NCI-H510A treated with DMSO at 0.1 percent for 48 hours (cell line): ENCODE data around the gene TAS2R20.
"Not testable (repeated sequence)": the region's sequence is repeated elsewhere in the genome, so short reads cannot be mapped to it uniquely, and the experiment has no call there.

ENCODE experiments used
- DNase-seq: peaks from one replicate; lab custom pipeline; 2025; lab: John Stamatoyannopoulos, UW

The TAS2R20 gene

DNA sequence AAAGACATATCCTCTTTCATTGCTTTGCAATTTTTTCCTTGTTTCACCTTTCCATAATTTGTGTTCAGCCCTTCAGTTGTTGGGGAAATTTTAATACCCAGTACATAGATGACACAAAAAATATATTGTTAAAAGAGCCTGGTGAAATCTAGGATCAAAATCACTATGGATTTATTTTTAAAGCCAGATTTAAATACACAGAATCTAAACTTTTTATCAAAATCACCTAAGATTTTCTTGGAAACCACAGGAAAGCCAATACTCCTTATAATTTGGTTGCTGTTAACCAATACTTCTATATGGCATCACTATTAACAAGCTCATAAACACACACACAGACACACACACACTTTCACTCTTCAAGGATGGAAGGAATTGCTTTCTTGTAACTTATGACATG, at the start of gene TAS2R20:
Gene TAS2R20, minus strand, starts transcription at position 101 of the 400 bp plus-strand sequence. CDS start 429 bp downstream, outside the sequence.
- no peak for DNase-seq

DNA sequence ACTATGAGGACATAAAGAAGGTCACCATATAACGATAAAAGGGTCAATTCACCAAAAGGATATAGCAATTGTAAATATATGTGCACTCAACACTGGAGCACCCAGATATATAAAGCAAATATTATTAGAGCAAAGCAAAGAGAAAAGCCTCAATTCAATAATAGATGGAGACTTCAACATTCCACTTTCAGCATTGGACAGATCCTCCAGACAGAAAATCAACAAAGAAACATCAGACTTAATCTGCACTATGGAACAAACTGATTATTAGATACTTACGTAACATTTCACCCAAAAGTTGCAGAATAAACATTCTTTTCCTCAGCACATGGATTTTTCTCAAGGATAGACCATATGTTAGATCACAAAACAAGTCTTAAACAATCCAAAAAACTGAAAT, 43.3 kb upstream of the TAS2R20 start:
- DNase-seq: not testable (repeated sequence)

DNA sequence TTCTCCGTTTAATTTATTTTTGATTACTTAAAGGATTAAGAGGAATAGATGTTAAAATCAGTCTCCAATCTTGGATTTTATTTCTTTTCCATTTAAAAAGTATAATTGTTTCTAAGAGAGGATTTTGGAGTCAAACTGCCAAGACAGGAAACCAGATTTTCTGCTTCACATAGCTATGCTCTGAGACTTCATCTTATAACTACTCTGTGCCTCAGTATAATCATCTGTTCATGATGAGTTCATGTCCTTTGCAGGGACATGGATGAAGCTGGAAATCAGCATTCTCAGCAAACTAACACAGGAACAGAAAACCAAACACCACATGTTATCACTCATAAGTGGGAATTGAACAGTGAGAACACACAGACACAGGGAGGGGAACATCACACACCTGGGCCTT, 42.1 kb upstream of the TAS2R20 start:
- no peak for DNase-seq

DNA sequence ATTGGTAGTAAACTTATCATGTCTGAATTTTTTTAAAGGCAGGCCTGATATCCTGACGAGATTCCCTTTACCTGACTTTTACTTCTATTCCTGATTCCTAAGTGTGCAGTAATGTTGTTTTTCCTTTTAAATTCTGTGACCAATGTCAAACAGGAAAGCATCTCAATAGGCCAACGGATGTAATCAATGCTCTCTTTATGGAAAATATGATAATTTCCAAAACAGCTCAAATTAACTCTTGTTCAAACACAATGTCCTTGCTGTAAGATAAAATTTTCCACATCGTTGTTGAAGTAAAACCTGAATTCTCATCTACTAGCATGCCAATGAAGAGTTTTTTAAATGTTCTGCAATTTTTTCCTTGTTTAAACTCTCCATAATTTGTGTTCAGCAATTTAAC, 41.1 kb upstream of the TAS2R20 start:
- no peak for DNase-seq

GRCh38 chr12:11033959-11034358, 35.9 kb upstream of the TAS2R20 start:
- DNase-seq: not testable (repeated sequence)

- no peak for DNase-seq
Measured at GRCh38 chr12:11031307-11031706, 33.2 kb upstream of the TAS2R20 start, which contains the start of gene TAS2R31. Gene TAS2R31, minus strand, starts transcription at chr12:11031407. Its CDS starts 72 bp downstream, at chr12:11031335.

GRCh38 chr12:11026118-11026517, 28.0 kb upstream of the TAS2R20 start:
- no peak for DNase-seq

- DNase-seq: no peak
Measured at GRCh38 chr12:11023387-11023786, 25.3 kb upstream of the TAS2R20 start.

DNA sequence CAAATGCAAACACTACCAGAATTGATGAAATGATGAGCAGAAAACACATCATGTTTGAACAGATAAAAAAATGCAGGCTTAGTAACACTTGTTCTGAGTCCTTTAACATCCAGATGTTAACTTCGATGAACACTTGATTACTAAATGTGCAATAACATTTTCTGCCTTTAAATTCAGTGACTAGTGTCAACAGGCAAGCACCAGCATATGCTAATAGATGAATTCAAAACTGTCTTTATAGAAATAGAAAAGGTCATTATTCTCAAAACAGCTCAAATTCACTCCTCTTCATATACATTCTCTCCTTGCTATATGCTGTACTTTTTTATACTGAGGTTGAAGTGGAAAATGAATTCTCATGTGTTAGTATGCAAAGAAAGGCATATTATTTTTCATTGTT, 24.4 kb upstream of the TAS2R20 start, which contains the start of gene TAS2R19:
Gene TAS2R19, minus strand, starts transcription at position 101 of the 400 bp plus-strand sequence. Its CDS starts 49 bp downstream, at position 52.
- DNase-seq: no peak

DNA sequence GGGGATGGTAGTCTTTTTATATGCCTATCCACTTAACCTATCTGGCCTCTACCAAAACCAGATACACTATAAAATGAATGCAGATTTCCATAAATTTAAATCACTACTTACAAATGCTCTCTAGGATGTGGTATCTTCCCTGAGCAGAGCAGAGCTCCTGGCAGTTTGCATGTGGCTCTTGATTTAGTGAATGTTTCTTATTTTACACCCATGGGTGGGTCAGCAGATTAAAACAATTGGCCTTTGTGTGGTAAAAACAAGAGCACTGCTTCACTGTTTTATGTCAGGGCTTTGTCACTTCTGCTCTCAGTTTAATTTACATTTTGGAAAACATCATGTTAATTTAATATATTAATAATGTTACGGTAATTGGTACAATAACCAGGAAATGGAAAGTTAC, 18.8 kb upstream of the TAS2R20 start:
- DNase-seq: no peak

DNA sequence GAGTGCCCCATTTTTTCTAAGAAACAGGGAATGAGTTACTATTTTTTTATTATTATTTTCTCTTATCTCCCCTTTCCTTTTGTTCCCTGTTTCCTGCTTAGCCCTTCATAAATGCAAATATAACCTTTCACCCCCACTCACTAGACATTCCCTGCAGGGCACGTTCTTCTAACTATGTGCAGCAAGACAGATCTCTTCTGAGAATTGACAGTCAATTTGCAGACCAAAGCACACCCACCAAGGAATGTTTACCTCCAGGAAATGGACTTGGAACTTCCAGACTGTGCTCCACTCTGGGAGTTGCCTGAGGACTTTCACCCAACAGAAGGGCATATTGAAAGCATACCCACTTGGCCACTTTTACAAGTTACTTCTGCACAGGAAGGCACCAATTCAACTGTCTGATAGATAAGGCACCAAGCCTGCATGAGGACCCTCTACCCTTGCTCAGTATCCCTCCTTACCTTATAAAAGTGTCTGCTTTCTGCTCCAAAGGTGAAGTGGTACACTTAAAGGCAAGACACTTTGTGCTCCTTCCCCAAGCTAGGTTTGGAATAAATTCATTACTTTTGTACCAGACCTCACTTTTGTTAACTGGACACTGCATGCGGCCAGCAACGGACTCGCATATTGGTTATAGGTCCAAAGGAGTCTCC, 17.8 kb upstream of the TAS2R20 start:
- no peak for DNase-seq

- DNase-seq: no peak
Measured at GRCh38 chr12:11014234-11014633, 16.1 kb upstream of the TAS2R20 start.

DNA sequence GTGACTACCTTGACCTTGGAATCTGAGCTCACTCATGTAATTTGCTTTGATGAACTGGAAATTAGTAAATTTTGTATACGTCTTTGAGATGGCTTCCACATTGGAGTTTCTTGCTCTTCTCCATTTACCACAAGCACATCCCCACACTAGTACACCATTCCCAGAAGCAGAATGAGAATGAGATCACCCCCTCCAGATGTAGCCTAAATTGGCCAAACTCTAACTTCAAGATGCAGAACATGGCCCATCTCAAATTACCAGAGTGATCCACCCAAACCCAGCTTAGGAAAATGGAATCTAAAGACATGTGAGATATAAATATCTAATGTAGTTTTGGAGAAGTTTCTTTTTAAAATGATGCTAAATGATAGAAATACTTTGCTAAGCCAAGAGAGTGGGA, 9.5 kb upstream of the TAS2R20 start:
- no peak for DNase-seq

DNA sequence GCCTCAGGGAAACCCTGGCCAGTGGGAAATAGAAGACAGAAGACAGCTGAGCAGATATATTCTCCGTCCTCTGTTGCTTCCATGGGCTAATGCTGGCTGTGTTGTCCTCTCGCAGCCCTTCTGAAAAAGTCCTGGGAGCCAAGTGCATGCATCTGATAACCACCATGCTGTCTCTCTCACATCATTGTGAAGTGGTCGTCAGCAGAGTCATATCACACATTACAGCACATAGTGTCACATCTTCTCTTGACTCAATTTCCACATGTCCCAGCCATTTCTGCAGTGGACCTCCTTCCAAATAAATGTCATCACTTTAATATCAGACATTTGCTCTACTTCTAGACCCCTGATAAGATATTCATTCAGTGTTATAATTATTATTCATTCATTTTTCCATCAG, 3.8 kb downstream of the TAS2R20 start:
- DNase-seq: no peak

- DNase-seq: no peak
Measured at GRCh38 chr12:10989107-10989506, 9.0 kb downstream of the TAS2R20 start.

DNA sequence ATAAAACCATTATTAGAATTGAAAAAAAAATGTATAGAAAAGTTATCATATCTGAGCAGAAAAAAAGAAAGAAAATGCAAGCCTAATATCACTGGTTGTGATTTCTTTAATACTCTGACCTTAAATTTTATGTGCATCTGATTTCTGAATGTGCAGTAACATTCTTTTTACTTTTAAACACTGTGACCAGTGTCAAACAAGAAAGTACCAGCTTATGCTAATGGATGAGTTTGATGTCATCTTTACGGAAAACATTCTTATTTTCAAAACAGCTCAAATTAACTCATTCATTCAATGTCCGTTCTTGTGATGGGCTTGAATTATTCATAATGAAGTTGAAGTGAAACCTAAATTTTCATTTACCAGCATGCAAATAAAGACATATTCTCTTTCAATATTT, 11.3 kb downstream of the TAS2R20 start, which contains the start of gene TAS2R50:
Gene TAS2R50, minus strand, starts transcription at position 101 of the 400 bp plus-strand sequence. Its CDS starts 52 bp downstream, at position 49.
- no peak for DNase-seq

DNA sequence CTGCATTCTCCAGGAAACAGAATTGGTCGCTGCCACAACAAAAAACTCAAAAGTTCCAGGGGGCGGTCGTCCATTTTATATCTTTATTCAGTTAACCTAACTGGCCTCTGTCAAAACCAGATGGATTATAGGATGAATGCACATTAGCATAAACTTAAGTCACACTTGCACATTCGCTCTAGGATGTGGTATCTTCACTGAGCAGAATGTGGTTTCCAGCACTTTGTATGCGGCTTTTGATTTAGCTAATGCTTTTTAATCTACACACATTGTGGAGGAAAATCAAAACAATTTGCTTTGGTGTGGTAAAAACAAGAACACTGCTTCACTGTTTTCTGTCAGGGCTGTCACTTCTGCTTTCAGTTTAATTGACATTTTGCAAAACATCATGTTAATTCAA, 15.9 kb downstream of the TAS2R20 start:
- no peak for DNase-seq

DNA sequence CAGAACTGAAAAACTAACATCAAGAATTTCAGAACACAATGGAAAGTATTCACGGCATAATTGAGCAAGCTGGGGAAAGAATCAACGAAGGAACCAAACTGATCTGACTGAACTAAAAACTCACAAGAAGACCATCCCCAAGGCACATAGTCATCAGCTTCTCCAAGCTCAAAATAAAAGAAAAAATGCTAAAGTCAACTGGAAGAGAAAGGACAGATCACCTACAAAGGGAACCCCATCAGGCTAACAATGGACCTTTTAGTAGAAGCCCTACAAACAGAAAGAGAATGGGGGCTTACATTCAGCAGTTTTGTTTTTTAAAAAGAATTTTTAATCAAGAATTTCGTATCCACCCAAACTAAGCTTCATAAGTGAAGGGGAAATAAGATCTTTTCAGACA, 23.1 kb downstream of the TAS2R20 start:
- no peak for DNase-seq

- no peak for DNase-seq
Measured at GRCh38 chr12:10968765-10969456, 29.2 kb downstream of the TAS2R20 start.

- no peak for DNase-seq
Measured at GRCh38 chr12:10967409-10967808, 30.7 kb downstream of the TAS2R20 start.

DNA sequence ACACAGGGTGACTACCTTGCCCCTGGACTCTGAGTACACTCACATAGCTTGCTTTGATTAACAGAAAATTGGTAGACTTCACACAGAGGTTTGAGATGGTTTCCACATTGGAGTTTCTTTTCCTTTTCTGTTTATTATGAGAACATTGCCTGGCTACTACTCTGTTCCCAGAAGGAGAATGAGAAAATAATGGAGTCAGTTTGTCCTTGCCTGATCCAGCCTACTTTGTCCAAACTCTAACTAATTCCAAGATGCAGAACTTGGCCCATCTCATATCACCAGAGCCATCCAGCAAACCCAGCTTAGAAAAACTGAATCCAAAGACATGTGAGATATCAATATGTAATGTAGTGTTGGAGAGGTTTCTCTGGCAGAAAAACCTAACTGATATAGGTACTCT, 31.8 kb downstream of the TAS2R20 start:
- no peak for DNase-seq

DNA sequence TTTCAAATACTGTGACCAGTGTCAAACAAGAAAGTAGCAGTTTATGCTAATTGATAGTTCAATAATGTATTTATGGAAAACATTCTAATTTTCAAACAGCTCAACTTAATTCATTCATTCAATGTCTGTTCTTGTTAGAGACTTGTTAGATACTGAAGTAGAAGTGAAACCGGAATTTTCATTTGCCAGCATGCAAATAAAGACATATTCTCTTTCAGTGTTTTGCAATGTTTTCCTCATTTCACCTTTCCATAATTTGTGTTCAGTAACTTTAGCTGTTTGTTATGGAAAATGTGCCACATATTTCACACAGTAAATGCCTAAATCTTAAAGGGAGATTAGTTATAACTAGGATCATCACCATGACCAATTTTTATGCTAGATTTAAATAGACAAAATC, 32.6 kb downstream of the TAS2R20 start:
- no peak for DNase-seq

DNA sequence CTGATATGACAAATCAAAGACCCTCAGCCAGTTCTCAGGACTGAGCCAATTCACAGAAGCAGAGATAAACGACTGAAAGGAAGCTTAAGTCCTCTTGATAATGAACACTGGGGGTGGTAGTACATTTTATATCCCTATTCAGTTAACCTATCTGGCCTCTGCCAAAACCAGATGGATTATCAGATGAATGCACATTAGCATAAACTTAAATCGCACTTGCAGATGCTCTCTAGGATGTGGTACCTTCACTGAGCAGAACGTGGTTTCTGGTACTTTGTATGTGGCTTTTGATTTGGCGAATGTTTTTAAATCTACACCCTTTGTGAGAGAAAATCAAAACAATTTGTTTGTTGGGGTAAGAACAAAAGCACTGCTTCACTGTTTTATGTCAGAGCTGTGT, 37.9 kb downstream of the TAS2R20 start:
- no peak for DNase-seq
